Measurements from ENCODE around the gene EPHB1. TPM values are rescaled to one million over a fixed set of nuclear protein-coding genes. Genes with fewer than 3 reads are reported as not detected.

Gene EPHB1
- total RNA-seq, 4 donors from 2014 or later = 0.16 to 1.5 (median 0.59) TPM

GRCh38 chr3:134904241-134904771 lies 109.2 kb downstream of the EPHB1 start:
- TF ChIP-seq CTCF (IDR thresholded peaks at IDR 0.05; ENCODE audit: low read depth) = no peak

GRCh38 chr3:134904776-134905646 lies 110.0 kb downstream of the EPHB1 start:
- TF ChIP-seq CTCF (IDR thresholded peaks at IDR 0.05; ENCODE audit: low read depth) = no peak

GRCh38 chr3:134905647-134905935 lies 110.5 kb downstream of the EPHB1 start:
- no peak for TF ChIP-seq CTCF (IDR thresholded peaks at IDR 0.05; ENCODE audit: low read depth)

- TF ChIP-seq CTCF (IDR thresholded peaks at IDR 0.05; ENCODE audit: low read depth) = no peak
Observed at GRCh38 chr3:134908271-134908670, 113.2 kb downstream of the EPHB1 start.

GRCh38 chr3:134910026-134910425 lies 115.0 kb downstream of the EPHB1 start:
- no peak for TF ChIP-seq CTCF (IDR thresholded peaks at IDR 0.05; ENCODE audit: low read depth)

- no peak for TF ChIP-seq CTCF (IDR thresholded peaks at IDR 0.05; ENCODE audit: low read depth)
Observed at GRCh38 chr3:134911586-134912548, 116.8 kb downstream of the EPHB1 start.

Measured in subcutaneous adipose tissue (tissue), 4 donors.